K562 (cell line): ENCODE measurements around the gene EVPL. TPM values are rescaled to one million over a fixed set of nuclear protein-coding genes. Genes with fewer than 3 reads are reported as not detected.

Source experiments
- ATAC-seq: fragments of 200-7000 bp; cut with Tn5 transposase; 3 replicates; pipeline ENCODE4 v1.9.1; 2020; ENCODE audit warnings: moderate library complexity
- BruUV-seq: library from RNA; stranded (reverse); fragments of 400-500 nt; replicated peaks from 2 replicates; lab custom pipeline; 2021; lab: Mats Ljungman, UMichigan
- CTCF ChIA-PET: fragments of 300-600 bp; formaldehyde crosslinking; extraction: SDS; loops from one replicate; lab custom pipeline; 2021; ENCODE audit warnings: low intra/inter-chr PET ratio; lab: Yijun Ruan, JAX
- POLR2A ChIA-PET: fragments of 300-600, 350-650 bp; sonication (Branson Sonifier 250); formaldehyde crosslinking; extraction: SDS; loops from one replicate; lab custom pipeline; 2021; ENCODE audit warnings: antibody characterized with exemption, inconsistent platforms; lab: Yijun Ruan, JAX
- DNase-seq, 4 experiments: peaks; one replicate each; pipeline versions ENCODE4 v3.0.0 to v3.0.0-alpha.2; 2011 to 2018; ENCODE audit warnings: low spot score in 3 of 4, mixed read lengths in 3 of 4; ENCODE audit errors: extremely low read depth in 1 of 4
- FAIRE-seq: peaks from 2 replicates; lab custom pipeline; 2011; peaks lifted over from hg19 to GRCh38; lab: Jason Lieb, UNC
- H2AFZ ChIP-seq: 2 replicates; pipeline ENCODE4 v1.6.0; 2011; ENCODE audit warnings: low read depth, low read length, control low read depth, inconsistent platforms
- H3K27ac ChIP-seq: fragments of 200-600 bp; 3 replicates; pipeline ENCODE4 v1.8.0; 2011; ENCODE audit warnings: low read depth, mild to moderate bottlenecking, control low read depth, inconsistent platforms, low read length, moderate library complexity, mixed read lengths; ENCODE audit errors: extremely low read depth
- H3K27me3 ChIP-seq, 2 experiments: fragments of 300-600 bp in 1 of 2; 2 replicates in 1 of 2; 3 replicates in 1 of 2; pipeline versions ENCODE4 v1.6.0 to v1.8.0; 2011; ENCODE audit warnings: inconsistent platforms in 2 of 2, low read length in 2 of 2, mild to moderate bottlenecking in 1 of 2, mixed read lengths in 1 of 2, moderate library complexity in 1 of 2; ENCODE audit not compliant: control insufficient read depth in 2 of 2, insufficient read depth in 2 of 2
- H3K36me3 ChIP-seq: fragments of 300-600 bp; 3 replicates; pipeline ENCODE4 v1.8.0; 2011; ENCODE audit warnings: mild to moderate bottlenecking, low read length, inconsistent platforms; ENCODE audit not compliant: control insufficient read depth, insufficient read depth
- H3K4me1 ChIP-seq, 2 experiments: fragments of 200-600 bp in 1 of 2; replicated peaks in 1 of 2; 2 replicates in 1 of 2; 3 replicates in 1 of 2; pipeline versions ENCODE4 v1.5.1 to v1.8.0; 2011; ENCODE audit warnings: inconsistent platforms in 2 of 2, low read length in 2 of 2, mild to moderate bottlenecking in 1 of 2, mixed read lengths in 1 of 2, moderate library complexity in 1 of 2; ENCODE audit not compliant: control insufficient read depth in 2 of 2, insufficient read depth in 2 of 2
- H3K4me2 ChIP-seq: 2 replicates; pipeline ENCODE4 v1.6.1; 2011; ENCODE audit warnings: low read length, control low read depth, inconsistent platforms, mixed read lengths; ENCODE audit not compliant: insufficient read depth
- H3K4me3 ChIP-seq: fragments of 200-600 bp; sonication (generic), shearing (Covaris generic); 2 replicates; pipeline ENCODE4 v1.5.1; 2016; ENCODE audit warnings: control low read depth, inconsistent platforms
- H3K79me2 ChIP-seq: fragments of 200-600 bp; 3 replicates; pipeline ENCODE4 v1.8.0; 2011; ENCODE audit warnings: low read length, inconsistent platforms; ENCODE audit not compliant: control insufficient read depth, insufficient read depth
- H3K9ac ChIP-seq, 2 experiments: 2 replicates each; pipeline versions ENCODE4 v1.6.0 to v1.6.1; 2011; ENCODE audit warnings: low read depth in 2 of 2, low read length in 2 of 2, control low read depth in 1 of 2, inconsistent platforms in 1 of 2, mild to moderate bottlenecking in 1 of 2, mixed read lengths in 1 of 2; ENCODE audit not compliant: insufficient read depth in 1 of 2
- H3K9me1 ChIP-seq: one replicate; pipeline ENCODE4 v1.6.0; 2011; ENCODE audit warnings: inconsistent platforms, mild to moderate bottlenecking, low read length, moderate library complexity; ENCODE audit not compliant: control insufficient read depth, insufficient read depth
- H3K9me3 ChIP-seq: replicated peaks from 2 replicates; pipeline ENCODE4 v1.5.1; 2011; ENCODE audit warnings: low read depth, low read length, inconsistent platforms; ENCODE audit not compliant: control insufficient read depth, insufficient read depth
- H4K20me1 ChIP-seq: replicated peaks from 2 replicates; pipeline ENCODE4 v1.6.1; 2011; ENCODE audit warnings: low read length, inconsistent platforms, mixed read lengths; ENCODE audit not compliant: control insufficient read depth, insufficient read depth
- CHD2 ChIP-seq: IDR thresholded peaks from 2 replicates; pipeline ENCODE4 v1.6.1; 2011; ENCODE audit warnings: low read depth, low read length
- NFIC ChIP-seq: fragments of 450-650 bp; IDR thresholded peaks from 2 replicates; pipeline ENCODE4 v1.6.1; 2017; ENCODE audit warnings: mild to moderate bottlenecking, inconsistent platforms
- NFYB ChIP-seq: IDR thresholded peaks from 2 replicates; pipeline ENCODE4 v1.6.1; 2011; ENCODE audit warnings: mild to moderate bottlenecking, moderate library complexity; ENCODE audit not compliant: insufficient read length; ENCODE audit errors: extremely low read depth
- ZNF512 ChIP-seq: IDR thresholded peaks from 2 replicates; pipeline ENCODE4 v1.6.1; 2016; ENCODE audit warnings: missing genetic modification characterization, missing compliant biosample characterization
- WGBS: fragments of 100-300 bp; shearing (Covaris generic); methylation state at CpG from one replicate; pipeline ENCODE4 v1.1.6; 2016; ENCODE audit warnings: low coverage, mixed read lengths; ENCODE audit not compliant: insufficient coverage; ENCODE audit errors: missing lambda C conversion rate; 5-methylcytosine and 5-hydroxymethylcytosine counted together
- in situ Hi-C: fragments of 300-500 bp; cut with MboI; formaldehyde crosslinking; loops from 4 replicates; pipeline ENCODE4 v1.15.0; 2018; ENCODE audit warnings: inconsistent platforms, mixed read lengths
- intact Hi-C: fragments of 100-400 bp; cut with micrococcal nuclease; formaldehyde crosslinking; loops from 2 replicates; pipeline ENCODE4 v1.14.2; 2022
- polyA plus RNA-seq, 8 experiments: library from polyadenylated mRNA; depleted of rRNA in 4 of 8; stranded (reverse) in 5 of 8; unstranded in 3 of 8; fragments of >200 nt; fragmentation: Nextera tagmentation in 2 of 8; fragmentation: Illumina TruSeq in 1 of 8; extraction: Ambion mirVana in 2 of 8; extraction: Trizol in 1 of 8; gene quantifications; 2 replicates each; pipeline versions ENCODE4 v1.2.1 to v1.2.3, GENCODE V29; 2011 to 2014; ENCODE audit warnings: inconsistent platforms in 1 of 8, missing spikeins in 1 of 8
- total RNA-seq, 7 experiments: library from RNA; depleted of rRNA in 6 of 7; stranded (reverse); fragments of >200 nt in 6 of 7; fragmentation: Illumina TruSeq in 2 of 7; extraction: Trizol in 2 of 7; gene quantifications; 2 replicates each; pipeline versions ENCODE4 v1.2.1 to v1.2.3, GENCODE V29; 2011 to 2021; ENCODE audit warnings: low replicate concordance in 1 of 7

Gene EVPL
- total and polyA plus RNA-seq, 9 of the 15 experiments (the other 6 are each of a cell fraction or from before 2014, with no cell fraction given): 0.08 to 0.18 (median 0.16) TPM; not detected in 5

GRCh38 chr17:76018340-76018680 is 8.8 kb downstream of the EVPL start (continued):
- TF ChIP-seq ZNF512 (no peak), NFYB (no peak)

- Histone ChIP-seq H4K20me1 (0 out of 2 replicates have a peak, but pooled peaks cover 8% of the 10 kb centered on the region), H3K79me2 (no peaks in the 10 kb centered on the region), H3K9ac (peak overlapping the region in 1 of 2 experiments; percentile 52; a peak in 1 of 4 replicates), H3K9me1 (no peaks in the 10 kb centered on the region), H3K36me3 (no peaks in the 10 kb centered on the region), H2AFZ (no peak overlapping the region), H3K4me1 (peaks cover 0 to 52% of the 10 kb centered on the region in 2 experiments; a peak in 3 of 5 replicates), H3K4me2 (no peak overlapping the region), H3K27ac (no peak overlapping the region), H3K4me3 (no peak overlapping the region), H3K27me3 (peaks cover 17 to 45% of the 10 kb centered on the region in 2 experiments; a peak in 4 of 5 replicates), H3K9me3 (no peaks in the 10 kb centered on the region)
- no TSS peak for BruUV-seq
- FAIRE-seq: no peak
- ChIA-PET POLR2A (interaction anchor here (0.5 to 0.7 kb wide), 2 partner anchors 76 to 1053 kb away, joined by 3 read pairs; no protein-coding TSS in a partner anchor), CTCF (no interaction called here)
- no peak for DNase-seq
- in situ Hi-C loops (no loop called here), intact Hi-C loops (loop anchor here (5.0 kb wide), 1 partner anchor 260 kb away; no protein-coding TSS in a partner anchor)
- no peak for TF ChIP-seq CHD2
- 0 out of 2 replicates have a peak, but pooled peaks have one; percentile 34 for TF ChIP-seq NFIC
- ATAC-seq: no peak
- 24% methylated on average over 21 of the region's 21 CpGs for WGBS
Observed at GRCh38 chr17:76017481-76018339, 9.4 kb downstream of the EVPL start.
